Lower leg skin (tissue), 3 donors: ENCODE measurements around the gene SPOCD1.

Experiments used
- POLR2A ChIP-seq, 2 donors: fragments of 450-650 bp; IDR thresholded peaks; one replicate each; pipeline ENCODE4 v1.6.1; 2016 to 2017; ENCODE audit warnings: antibody characterized with exemption in 2 of 2, mild to moderate bottlenecking in 1 of 2, moderate library complexity in 1 of 2
- TF ChIP-seq, protein P1 (sequence below), 3 donors: fragments of 450-650 bp; IDR thresholded peaks; one replicate each; pipeline ENCODE4 v1.5.1; 2016; ENCODE audit warnings: antibody characterized with exemption in 3 of 3, mild to moderate bottlenecking in 3 of 3, moderate library complexity in 2 of 3

DNA sequence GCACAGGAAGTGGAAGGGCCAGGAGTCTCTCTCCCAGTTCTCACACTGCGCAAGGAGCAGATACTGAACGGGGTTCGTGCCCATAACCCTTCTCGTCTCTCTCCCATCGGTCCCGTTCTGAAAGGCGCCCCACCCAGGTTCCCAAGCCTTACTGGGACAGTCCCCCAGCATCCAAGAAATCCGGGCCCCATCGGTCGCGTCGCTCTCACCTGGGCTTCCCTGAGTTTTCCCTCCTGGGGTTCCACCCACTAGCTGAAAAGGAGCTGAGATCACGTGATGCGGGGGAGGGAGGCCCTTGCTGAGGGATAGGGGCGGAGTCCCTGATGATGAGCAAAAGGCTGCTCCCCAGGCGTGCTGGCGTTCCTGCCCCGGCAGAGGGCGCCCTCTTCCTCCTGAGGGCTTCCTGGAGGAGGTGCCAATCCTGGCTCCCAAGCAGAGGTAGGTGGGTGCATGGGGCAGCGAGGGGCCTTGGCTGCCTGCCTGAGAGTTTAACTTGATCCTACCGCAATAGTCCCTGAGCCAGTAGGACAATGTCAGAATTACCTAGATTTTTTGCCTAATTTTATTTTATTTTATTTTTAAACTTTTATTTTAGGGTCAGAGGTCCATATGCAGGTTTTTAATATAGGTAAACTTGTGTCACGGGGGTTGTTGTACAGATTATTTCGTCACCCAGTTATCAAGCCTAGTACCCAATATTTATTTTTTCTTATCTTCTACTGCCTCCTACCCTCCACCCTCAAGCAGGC lies at the start of gene SPOCD1:
- TF ChIP-seq, protein P1, sequence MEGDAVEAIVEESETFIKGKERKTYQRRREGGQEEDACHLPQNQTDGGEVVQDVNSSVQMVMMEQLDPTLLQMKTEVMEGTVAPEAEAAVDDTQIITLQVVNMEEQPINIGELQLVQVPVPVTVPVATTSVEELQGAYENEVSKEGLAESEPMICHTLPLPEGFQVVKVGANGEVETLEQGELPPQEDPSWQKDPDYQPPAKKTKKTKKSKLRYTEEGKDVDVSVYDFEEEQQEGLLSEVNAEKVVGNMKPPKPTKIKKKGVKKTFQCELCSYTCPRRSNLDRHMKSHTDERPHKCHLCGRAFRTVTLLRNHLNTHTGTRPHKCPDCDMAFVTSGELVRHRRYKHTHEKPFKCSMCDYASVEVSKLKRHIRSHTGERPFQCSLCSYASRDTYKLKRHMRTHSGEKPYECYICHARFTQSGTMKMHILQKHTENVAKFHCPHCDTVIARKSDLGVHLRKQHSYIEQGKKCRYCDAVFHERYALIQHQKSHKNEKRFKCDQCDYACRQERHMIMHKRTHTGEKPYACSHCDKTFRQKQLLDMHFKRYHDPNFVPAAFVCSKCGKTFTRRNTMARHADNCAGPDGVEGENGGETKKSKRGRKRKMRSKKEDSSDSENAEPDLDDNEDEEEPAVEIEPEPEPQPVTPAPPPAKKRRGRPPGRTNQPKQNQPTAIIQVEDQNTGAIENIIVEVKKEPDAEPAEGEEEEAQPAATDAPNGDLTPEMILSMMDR (IDR thresholded peaks at IDR 0.05) = peak in 1 of 3 donors; percentile 33
- TF ChIP-seq POLR2A (IDR thresholded peaks at IDR 0.05) = no peak
